GM19463 (cell line): ENCODE data around the gene KCNJ3.
"Not testable (repeated sequence)": the region's sequence is repeated elsewhere in the genome, so short reads cannot be mapped to it uniquely, and the experiment has no call there.

Source experiments
- ATAC-seq: cut with Tn5 transposase; IDR thresholded peaks from one replicate; pipeline ENCODE4 v1.9.1; 2021; ENCODE audit warnings: mild to moderate bottlenecking, moderate library complexity; ENCODE audit not compliant: unreplicated experiment

The KCNJ3 gene

GRCh38 chr2:154837035-154837434 is 138.5 kb downstream of the KCNJ3 start:
- ATAC-seq = no peak

GRCh38 chr2:154844513-154844912 is 146.0 kb downstream of the KCNJ3 start:
- ATAC-seq = no peak

GRCh38 chr2:154846842-154847241 is 148.3 kb downstream of the KCNJ3 start:
- ATAC-seq = no peak

- no peak for ATAC-seq
Measured at GRCh38 chr2:154849482-154849881, 151.0 kb downstream of the KCNJ3 start.

- no peak for ATAC-seq
Measured at GRCh38 chr2:154850532-154850931, 152.0 kb downstream of the KCNJ3 start.

DNA sequence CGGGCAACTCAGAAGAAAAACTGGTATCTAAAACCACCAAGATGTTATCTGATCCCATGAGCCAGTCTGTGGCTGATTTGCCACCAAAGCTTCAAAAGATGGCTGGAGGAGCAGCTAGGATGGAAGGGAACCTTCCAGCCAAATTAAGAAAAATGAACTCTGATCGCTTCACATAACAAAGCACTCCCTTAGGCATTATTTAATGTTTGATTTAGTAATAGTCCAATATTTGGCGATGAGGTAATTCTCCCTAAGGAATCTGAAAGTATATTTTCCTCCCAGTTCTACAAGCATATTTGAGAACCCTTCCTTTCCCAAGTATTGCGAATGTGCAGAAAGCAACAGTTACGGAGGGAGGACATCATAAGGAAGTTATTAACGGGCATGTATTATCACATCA is 156.6 kb downstream of the KCNJ3 start:
- ATAC-seq = no peak

- not testable (repeated sequence) for ATAC-seq
Measured at GRCh38 chr2:154867151-154867550, 168.7 kb downstream of the KCNJ3 start.

GRCh38 chr2:154875999-154876398 is 177.5 kb downstream of the KCNJ3 start:
- ATAC-seq = no peak

GRCh38 chr2:154882725-154883124 is 184.2 kb downstream of the KCNJ3 start:
- no peak for ATAC-seq

DNA sequence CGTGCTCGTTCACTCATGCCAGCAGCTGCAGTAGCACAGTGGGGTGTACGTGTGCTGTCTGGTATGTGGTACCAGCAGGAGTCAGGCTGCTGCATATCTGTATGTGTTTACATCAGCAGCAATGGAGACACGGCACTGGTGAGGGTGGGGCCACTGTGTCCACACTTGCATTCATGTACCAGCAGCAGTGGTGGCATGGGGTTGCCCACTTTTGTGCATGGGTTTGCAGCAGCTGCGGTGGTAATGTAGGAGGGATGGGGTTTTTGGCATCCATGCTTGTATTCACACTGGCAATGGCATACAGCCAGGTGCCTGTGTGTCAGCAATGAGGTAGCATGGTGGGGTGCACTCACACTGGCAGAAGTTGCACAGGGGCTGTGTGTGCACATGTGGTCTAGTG is 187.8 kb downstream of the KCNJ3 start:
- ATAC-seq = no peak

GRCh38 chr2:154898269-154898668 is 199.8 kb downstream of the KCNJ3 start:
- ATAC-seq = no peak

- no peak for ATAC-seq
Measured at GRCh38 chr2:154901063-154901462, 202.6 kb downstream of the KCNJ3 start.
